IMR-90 (cell line): ENCODE measurements around the gene SH3RF3. TPM values are rescaled to one million over a fixed set of nuclear protein-coding genes. Genes with fewer than 3 reads are reported as not detected.

Source experiments
- ATAC-seq: fragments of 200-7000 bp; cut with Tn5 transposase; 2 replicates; pipeline ENCODE4 v1.9.1; 2020; ENCODE audit warnings: low read depth, mild to moderate bottlenecking, moderate library complexity
- BruUV-seq: library from RNA; stranded (reverse); fragments of 400-500 nt; replicated peaks from 2 replicates; lab custom pipeline; 2021; lab: Mats Ljungman, UMichigan
- CTCF ChIA-PET: fragments of 300-600 bp; formaldehyde crosslinking; extraction: SDS; loops from one replicate; lab custom pipeline; 2021; ENCODE audit warnings: antibody characterized with exemption; lab: Yijun Ruan, JAX
- POLR2A ChIA-PET: fragments of 300-600 bp; sonication (Branson Sonifier 250); formaldehyde crosslinking; loops from one replicate; lab custom pipeline; 2022; ENCODE audit warnings: antibody characterized with exemption; ENCODE audit not compliant: unreplicated experiment; lab: Charles Lee
- DNase-seq: peaks from one replicate; pipeline ENCODE4 v3.0.0; 2013
- H2AFZ ChIP-seq: replicated peaks from 2 replicates; pipeline ENCODE3; 2013; ENCODE audit warnings: low read length, mild to moderate bottlenecking; ENCODE audit not compliant: poor library complexity
- H2AK5ac ChIP-seq: 2 replicates; pipeline ENCODE4 v1.6.1; 2013; ENCODE audit warnings: low read depth, low read length, inconsistent platforms
- H2AK9ac ChIP-seq: replicated peaks from 2 replicates; pipeline ENCODE3; 2013; ENCODE audit warnings: mild to moderate bottlenecking, low read depth, low read length, moderate library complexity; ENCODE audit not compliant: poor library complexity
- H2BK120ac ChIP-seq: 2 replicates; pipeline ENCODE4 v1.6.1; 2013; ENCODE audit warnings: low read depth, low read length, inconsistent platforms
- H2BK15ac ChIP-seq: 3 replicates; pipeline ENCODE4 v1.6.1; 2013; ENCODE audit warnings: low read depth, low read length, inconsistent platforms
- H2BK20ac ChIP-seq: 2 replicates; pipeline ENCODE4 v1.6.1; 2013; ENCODE audit warnings: low read depth, mild to moderate bottlenecking, inconsistent platforms, low read length, moderate library complexity
- H2BK5ac ChIP-seq: 2 replicates; pipeline ENCODE4 v1.6.1; 2013; ENCODE audit warnings: mild to moderate bottlenecking, low read depth, low read length, inconsistent platforms; ENCODE audit not compliant: poor library complexity, severe bottlenecking
- H3K14ac ChIP-seq: replicated peaks from 2 replicates; pipeline ENCODE4 v1.6.1; 2013; ENCODE audit warnings: low read depth, low read length, inconsistent platforms
- H3K18ac ChIP-seq: 2 replicates; pipeline ENCODE4 v1.6.1; 2013; ENCODE audit warnings: low read depth, low read length, control low read depth
- H3K23ac ChIP-seq: 2 replicates; pipeline ENCODE4 v1.6.1; 2013; ENCODE audit warnings: low read depth, low read length, inconsistent platforms
- H3K27ac ChIP-seq: 2 replicates; pipeline ENCODE4 v1.5.1; 2013; ENCODE audit warnings: mild to moderate bottlenecking, control low read depth, low read length; ENCODE audit not compliant: insufficient read depth
- H3K27me3 ChIP-seq: 2 replicates; pipeline ENCODE4 v1.6.1; 2013; ENCODE audit warnings: low read length; ENCODE audit not compliant: control insufficient read depth, insufficient read depth
- H3K36me3 ChIP-seq: 2 replicates; pipeline ENCODE4 v1.6.1; 2013; ENCODE audit warnings: low read length, mixed read lengths; ENCODE audit not compliant: control insufficient read depth, insufficient read depth
- H3K4ac ChIP-seq: 2 replicates; pipeline ENCODE4 v1.6.1; 2013; ENCODE audit warnings: low read depth, low read length, inconsistent platforms
- H3K4me1 ChIP-seq: 2 replicates; pipeline ENCODE4 v1.6.1; 2013; ENCODE audit warnings: low read length, mixed read lengths; ENCODE audit not compliant: control insufficient read depth, insufficient read depth
- H3K4me2 ChIP-seq: 2 replicates; pipeline ENCODE4 v1.6.1; 2013; ENCODE audit warnings: low read depth, mild to moderate bottlenecking, control low read depth, low read length, moderate library complexity
- H3K4me3 ChIP-seq: 2 replicates; pipeline ENCODE4 v1.5.1; 2013; ENCODE audit warnings: low read depth, mild to moderate bottlenecking, control low read depth, low read length, moderate library complexity; ENCODE audit not compliant: insufficient read depth
- H3K56ac ChIP-seq: 2 replicates; pipeline ENCODE4 v1.6.1; 2013; ENCODE audit warnings: low read length, inconsistent platforms; ENCODE audit not compliant: insufficient read depth; ENCODE audit errors: extremely low read depth
- H3K79me1 ChIP-seq, 2 experiments: 2 replicates each; pipeline ENCODE4 v1.6.1; 2013; ENCODE audit warnings: low read length in 2 of 2, inconsistent platforms in 1 of 2, low read depth in 1 of 2
- H3K9ac ChIP-seq: 2 replicates; pipeline ENCODE4 v1.6.1; 2013; ENCODE audit warnings: low read depth, low read length, control low read depth
- H3K9me1 ChIP-seq: 2 replicates; pipeline ENCODE4 v1.6.1; 2013; ENCODE audit warnings: low read length, inconsistent platforms; ENCODE audit not compliant: insufficient read depth
- H3K9me3 ChIP-seq: 2 replicates; pipeline ENCODE4 v1.6.1; 2013; ENCODE audit warnings: low read length; ENCODE audit not compliant: control insufficient read depth, insufficient read depth
- H4K20me1 ChIP-seq: 2 replicates; pipeline ENCODE4 v1.6.1; 2013; ENCODE audit warnings: low read length, inconsistent platforms; ENCODE audit not compliant: insufficient read depth
- H4K5ac ChIP-seq: 2 replicates; pipeline ENCODE4 v1.6.1; 2013; ENCODE audit warnings: mild to moderate bottlenecking, low read depth, low read length, control low read depth
- H4K8ac ChIP-seq, 2 experiments: 2 replicates each; pipeline ENCODE4 v1.6.1; 2013; ENCODE audit warnings: low read depth in 2 of 2, low read length in 2 of 2, control low read depth in 1 of 2, inconsistent platforms in 1 of 2
- H4K91ac ChIP-seq: 2 replicates; pipeline ENCODE4 v1.6.1; 2013; ENCODE audit warnings: low read depth, low read length, inconsistent platforms; ENCODE audit not compliant: insufficient read depth
- CEBPB ChIP-seq: IDR thresholded peaks from 2 replicates; pipeline ENCODE4 v1.6.1; 2012; ENCODE audit warnings: low read depth, low read length, improper control_type of control experiment
- CTCF ChIP-seq: conservative IDR thresholded peaks from 2 replicates; pipeline ENCODE4 v1.5.1; 2012; ENCODE audit warnings: mild to moderate bottlenecking, low read depth, low read length, improper control_type of control experiment
- WGBS, 2 experiments: methylation state at CpG; one replicate each; pipeline versions ENCODE4 v1.1.5 to v1.1.7; 2013; ENCODE audit warnings: missing lambda C conversion rate in 2 of 2; ENCODE audit not compliant: insufficient read length in 1 of 2; ENCODE audit errors: extremely low coverage in 2 of 2; 5-methylcytosine and 5-hydroxymethylcytosine counted together
- dilution Hi-C: fragments of 300-500 bp; cut with HindIII; formaldehyde crosslinking; loops from one replicate; pipeline ENCODE4 v1.14.3; 2018; ENCODE audit warnings: low sequenced_read_pairs; ENCODE audit not compliant: unreplicated experiment
- in situ Hi-C: fragments of 300-500 bp; cut with MboI; formaldehyde crosslinking; loops from 3 replicates; pipeline ENCODE4 v1.14.3; 2019; ENCODE audit warnings: low sequenced_read_pairs, inconsistent platforms, mixed read lengths
- intact Hi-C: fragments of 100-400 bp; cut with micrococcal nuclease; formaldehyde crosslinking; loops from 2 replicates; pipeline ENCODE4 v1.10.0; 2022
- polyA plus RNA-seq, 3 experiments: library from polyadenylated mRNA; depleted of rRNA; stranded (reverse); fragments of >200 nt; gene quantifications; 2 replicates each; pipeline ENCODE4 v1.2.3, GENCODE V29; 2012; ENCODE audit warnings: low replicate concordance in 1 of 3
- total RNA-seq: library from RNA; depleted of rRNA; stranded (reverse); fragments of >200 nt; gene quantifications from 2 replicates; pipeline ENCODE4 v1.2.3, GENCODE V29; 2012

SH3RF3 gene
- total and polyA plus RNA-seq, 2 of the 4 experiments (the other 2 are of a cell fraction): 3.4 to 5.3 TPM

GRCh38 chr2:109380502-109381326, 251.7 kb downstream of the SH3RF3 start:
- Histone ChIP-seq H3K4me2 (no peak overlapping the region), H3K4me3 (no peak overlapping the region), H2AK9ac (no peak overlapping the region), H3K79me1 (peaks cover 32 to 95% of the 10 kb centered on the region in 2 experiments), H2AFZ (no peak overlapping the region), H4K20me1 (peaks cover 81% of the 10 kb centered on the region), H3K56ac (no peak overlapping the region), H4K5ac (no peak overlapping the region), H2BK120ac (no peak overlapping the region), H3K18ac (no peak overlapping the region), H4K91ac (no peak overlapping the region), H2AK5ac (no peak overlapping the region), H2BK5ac (no peak overlapping the region), H3K36me3 (peaks cover 6% of the 10 kb centered on the region; the same call in 1 of the 2 replicates), H3K4me1 (peaks cover 23% of the 10 kb centered on the region), H3K27me3 (no peaks in the 10 kb centered on the region), H3K27ac (no peak overlapping the region), H2BK20ac (no peak overlapping the region), H2BK15ac (no peak overlapping the region), H3K23ac (no peak overlapping the region), H3K14ac (no peak overlapping the region), H3K9me1 (peaks cover 53% of the 10 kb centered on the region), H3K9me3 (no peaks in the 10 kb centered on the region), H4K8ac (no peak overlapping the region), H3K4ac (no peak overlapping the region), H3K9ac (no peak overlapping the region)
- DNase-seq: peak; percentile 73
- ATAC-seq: no peak
- intact Hi-C loops: no loop called here
- 83% methylated on average over 7 of the region's 12 CpGs; no CpG with 5 or more reads in 1 of the 2 experiments for WGBS, 2 experiments
- dilution Hi-C loops: no loop called here
- in situ Hi-C loops: no loop called here
- TF ChIP-seq CEBPB (no peak), CTCF (no peak)
- ChIA-PET POLR2A (no interaction called here), CTCF (no interaction called here)
- BruUV-seq: no TSS peak
